Endothelial cell of umbilical vein (primary cell): Measurements from ENCODE around the gene RPL10A.

Experiments
- EZH2 ChIP-seq: IDR thresholded peaks from 2 replicates; pipeline ENCODE4 v1.6.1; 2012; ENCODE audit warnings: borderline replicate concordance, low read depth, mild to moderate bottlenecking, moderate library complexity, low read length, inconsistent platforms; ENCODE audit not compliant: severe bottlenecking
- GATA2 ChIP-seq: IDR thresholded peaks from 2 replicates; pipeline ENCODE4 v1.7.0; 2011; ENCODE audit warnings: low read depth, mild to moderate bottlenecking, moderate library complexity, mixed read lengths, low read length; ENCODE audit not compliant: insufficient read length, insufficient read depth
- JUN ChIP-seq: IDR thresholded peaks from 2 replicates; pipeline ENCODE4 v1.6.1; 2011; ENCODE audit warnings: borderline replicate concordance, low read depth; ENCODE audit not compliant: insufficient read length, insufficient read depth
- POLR2A ChIP-seq: IDR thresholded peaks from 2 replicates; pipeline ENCODE4 v1.6.1; 2012; ENCODE audit warnings: low read depth, mild to moderate bottlenecking, control low read depth, low read length
- POLR2AphosphoS5 ChIP-seq: IDR thresholded peaks from 2 replicates; pipeline ENCODE4 v1.6.1; 2012; ENCODE audit warnings: low read depth, mild to moderate bottlenecking, control low read depth, low read length, moderate library complexity; ENCODE audit not compliant: insufficient read depth
- TF ChIP-seq, protein P1 (sequence below), 2 donors: IDR thresholded peaks; 1 replicate in 1 of 2; 2 replicates in 1 of 2; pipeline ENCODE4 v1.5.1; 2011; ENCODE audit warnings: low read length in 2 of 2, mild to moderate bottlenecking in 2 of 2, moderate library complexity in 2 of 2, control low read depth in 1 of 2, inconsistent platforms in 1 of 2, low read depth in 1 of 2; ENCODE audit not compliant: insufficient read depth in 1 of 2; ENCODE audit errors: extremely low read depth in 1 of 2
- TF ChIP-seq, protein P2 (sequence below): IDR thresholded peaks from 2 replicates; pipeline ENCODE4 v1.6.1; 2011; ENCODE audit not compliant: insufficient read depth, insufficient read length

DNA sequence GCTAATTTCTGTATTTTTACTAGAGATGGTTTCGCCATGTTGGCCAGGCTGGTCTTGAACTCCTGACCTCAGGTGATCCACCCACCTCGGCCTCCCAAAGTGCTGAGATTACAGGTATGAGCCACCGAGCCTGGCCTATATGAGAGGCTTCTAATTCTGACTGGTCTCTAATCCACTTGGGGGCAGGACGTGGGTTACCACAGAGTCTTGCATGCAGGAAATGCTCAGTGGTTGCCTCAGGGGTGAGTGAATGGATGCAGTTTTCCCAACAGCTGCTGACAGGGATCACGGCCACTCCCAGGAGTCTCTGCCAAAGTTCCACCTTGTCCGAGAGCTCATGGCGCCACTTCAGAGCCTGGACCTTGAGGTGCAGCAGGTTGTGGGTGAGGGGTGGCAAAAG lies 22.5 kb upstream of the RPL10A start:
- TF ChIP-seq POLR2A (no peak), EZH2 (no peak), JUN (no peak), POLR2AphosphoS5 (no peak), GATA2 (no peak)
- TF ChIP-seq, protein P1, sequence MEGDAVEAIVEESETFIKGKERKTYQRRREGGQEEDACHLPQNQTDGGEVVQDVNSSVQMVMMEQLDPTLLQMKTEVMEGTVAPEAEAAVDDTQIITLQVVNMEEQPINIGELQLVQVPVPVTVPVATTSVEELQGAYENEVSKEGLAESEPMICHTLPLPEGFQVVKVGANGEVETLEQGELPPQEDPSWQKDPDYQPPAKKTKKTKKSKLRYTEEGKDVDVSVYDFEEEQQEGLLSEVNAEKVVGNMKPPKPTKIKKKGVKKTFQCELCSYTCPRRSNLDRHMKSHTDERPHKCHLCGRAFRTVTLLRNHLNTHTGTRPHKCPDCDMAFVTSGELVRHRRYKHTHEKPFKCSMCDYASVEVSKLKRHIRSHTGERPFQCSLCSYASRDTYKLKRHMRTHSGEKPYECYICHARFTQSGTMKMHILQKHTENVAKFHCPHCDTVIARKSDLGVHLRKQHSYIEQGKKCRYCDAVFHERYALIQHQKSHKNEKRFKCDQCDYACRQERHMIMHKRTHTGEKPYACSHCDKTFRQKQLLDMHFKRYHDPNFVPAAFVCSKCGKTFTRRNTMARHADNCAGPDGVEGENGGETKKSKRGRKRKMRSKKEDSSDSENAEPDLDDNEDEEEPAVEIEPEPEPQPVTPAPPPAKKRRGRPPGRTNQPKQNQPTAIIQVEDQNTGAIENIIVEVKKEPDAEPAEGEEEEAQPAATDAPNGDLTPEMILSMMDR (IDR thresholded peaks at IDR 0.05; ENCODE audit: extremely low read depth in 1 of 2, insufficient read depth in 1 of 2, low read depth in 1 of 2, low read length in 2 of 2), result no peak
- TF ChIP-seq, protein P2, sequence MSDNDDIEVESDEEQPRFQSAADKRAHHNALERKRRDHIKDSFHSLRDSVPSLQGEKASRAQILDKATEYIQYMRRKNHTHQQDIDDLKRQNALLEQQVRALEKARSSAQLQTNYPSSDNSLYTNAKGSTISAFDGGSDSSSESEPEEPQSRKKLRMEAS, result no peak
